HT1080 (cell line): Measurements from ENCODE around the gene TMTC1. TPM values are rescaled to one million over a fixed set of nuclear protein-coding genes. Genes with fewer than 3 reads are reported as not detected.
"Not testable (repeated sequence)": the region's sequence is repeated elsewhere in the genome, so short reads cannot be mapped to it uniquely, and the experiment has no call there.

ENCODE experiments used
- DNase-seq: peaks from one replicate; pipeline ENCODE4 v3.0.0-alpha.2; 2015; ENCODE audit warnings: low read depth
- total RNA-seq: library from RNA; depleted of rRNA; stranded (reverse); fragments of >200 nt; shearing (Covaris generic); gene quantifications from 2 replicates; pipeline ENCODE4 v1.2.3, GENCODE V29; 2014

Gene TMTC1
- total RNA-seq, 1 experiment from 2014 or later, result 0.11 TPM

GRCh38 chr12:29673346-29673745 is 110.4 kb downstream of the TMTC1 start:
- DNase-seq, result no peak

DNA sequence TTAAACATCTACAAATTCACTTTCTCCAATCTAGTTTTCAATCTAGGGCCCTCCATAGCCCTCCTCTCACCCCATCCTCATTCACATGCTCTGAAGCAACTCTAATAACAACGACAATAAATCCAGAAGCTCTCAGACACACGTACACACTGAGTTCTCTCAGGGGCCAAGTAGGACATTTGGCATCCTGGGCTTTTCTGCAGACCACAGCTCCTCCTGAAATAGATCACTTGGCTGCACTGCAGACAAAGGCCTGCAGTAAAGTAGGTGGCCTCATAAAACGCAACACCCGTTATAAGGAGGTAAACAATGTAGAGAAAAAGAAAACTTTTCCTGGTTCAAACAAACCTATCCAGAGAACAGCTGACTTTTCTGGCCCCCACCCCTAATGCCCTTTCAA is 111.2 kb downstream of the TMTC1 start:
- no peak for DNase-seq

GRCh38 chr12:29671742-29672141 is 112.0 kb downstream of the TMTC1 start:
- no peak for DNase-seq

- no peak for DNase-seq
Observed at GRCh38 chr12:29667011-29667410, 116.7 kb downstream of the TMTC1 start.

- no peak for DNase-seq
Observed at GRCh38 chr12:29665107-29665506, 118.6 kb downstream of the TMTC1 start.

GRCh38 chr12:29662734-29663323 is 120.9 kb downstream of the TMTC1 start:
- DNase-seq, result no peak

- DNase-seq, result no peak
Observed at GRCh38 chr12:29660847-29661246, 122.9 kb downstream of the TMTC1 start.

DNA sequence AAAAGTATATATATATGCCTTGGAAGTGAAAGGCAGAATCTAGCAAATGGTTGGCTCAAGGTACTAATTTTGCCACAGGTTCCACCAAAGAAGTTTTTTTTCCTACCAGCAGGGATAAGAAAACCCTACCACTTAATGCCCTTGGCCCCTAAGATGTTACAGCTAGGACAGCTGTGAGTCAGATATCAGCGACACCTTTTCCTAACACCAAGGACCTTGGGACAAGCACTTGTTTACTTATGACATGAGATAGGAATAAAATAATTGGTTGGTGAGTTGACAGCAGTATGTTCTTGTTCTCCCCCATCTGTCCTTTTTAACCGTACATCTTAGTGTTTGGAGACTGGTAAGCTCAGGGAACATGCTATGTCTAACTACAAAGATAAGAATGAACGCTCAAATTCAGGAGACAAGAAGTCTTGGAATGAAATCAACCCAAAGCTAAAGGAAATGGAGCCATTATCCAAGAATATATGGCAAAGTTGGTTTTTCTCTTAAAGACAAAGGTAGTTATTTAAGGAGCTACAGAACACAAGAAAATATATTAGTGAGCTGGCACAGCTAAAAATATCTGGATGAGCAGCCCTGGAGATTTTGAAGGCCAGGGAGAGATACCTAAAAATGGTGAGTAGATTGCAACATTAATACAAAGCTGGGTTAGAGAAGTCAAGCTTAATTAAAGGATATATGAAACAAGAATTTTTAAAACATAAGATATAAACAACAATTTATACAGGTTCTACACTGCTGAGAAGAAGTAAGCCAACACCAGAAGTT is 126.8 kb downstream of the TMTC1 start:
- no peak for DNase-seq

- no peak for DNase-seq
Observed at GRCh38 chr12:29655861-29656260, 127.9 kb downstream of the TMTC1 start.

DNA sequence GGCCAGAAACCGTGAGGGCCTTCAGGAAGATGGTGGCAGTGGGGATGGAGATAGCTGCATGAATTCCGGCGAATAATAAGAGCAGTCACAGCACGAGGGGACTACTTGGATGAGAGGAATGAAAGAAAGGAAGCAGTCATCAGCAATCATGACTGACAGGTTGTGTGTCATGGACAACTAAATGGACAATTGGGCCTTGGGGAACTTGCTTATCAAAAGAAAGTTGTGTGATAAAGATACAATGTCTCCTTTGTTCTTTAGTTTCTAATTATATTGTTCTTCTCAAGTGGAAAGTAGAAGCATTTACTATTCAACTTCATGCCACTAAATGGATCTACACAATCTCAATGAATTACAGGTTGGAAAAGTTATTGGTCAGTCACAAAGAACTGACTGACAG is 130.5 kb downstream of the TMTC1 start:
- no peak for DNase-seq

- no peak for DNase-seq
Observed at GRCh38 chr12:29650371-29650770, 133.4 kb downstream of the TMTC1 start.

DNA sequence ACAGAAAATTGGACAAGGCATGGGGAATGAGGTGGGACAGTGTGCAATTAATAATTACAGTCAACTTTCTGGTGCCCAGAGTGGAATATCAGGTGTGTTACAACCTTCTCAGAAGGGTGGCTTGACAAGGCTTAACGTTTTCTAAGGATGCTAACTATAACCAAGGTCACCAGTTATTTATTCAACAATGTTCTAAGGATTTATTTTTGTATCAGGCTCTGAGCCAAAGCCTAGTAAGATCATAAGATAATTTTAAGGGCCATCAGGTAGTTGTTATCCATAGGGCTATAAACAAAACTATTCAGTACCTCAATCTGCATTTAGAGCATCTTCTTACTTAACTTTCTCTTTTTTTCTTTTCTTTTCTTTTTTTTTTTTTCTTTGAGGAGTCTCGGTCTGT is 134.0 kb downstream of the TMTC1 start:
- DNase-seq, result no peak

DNA sequence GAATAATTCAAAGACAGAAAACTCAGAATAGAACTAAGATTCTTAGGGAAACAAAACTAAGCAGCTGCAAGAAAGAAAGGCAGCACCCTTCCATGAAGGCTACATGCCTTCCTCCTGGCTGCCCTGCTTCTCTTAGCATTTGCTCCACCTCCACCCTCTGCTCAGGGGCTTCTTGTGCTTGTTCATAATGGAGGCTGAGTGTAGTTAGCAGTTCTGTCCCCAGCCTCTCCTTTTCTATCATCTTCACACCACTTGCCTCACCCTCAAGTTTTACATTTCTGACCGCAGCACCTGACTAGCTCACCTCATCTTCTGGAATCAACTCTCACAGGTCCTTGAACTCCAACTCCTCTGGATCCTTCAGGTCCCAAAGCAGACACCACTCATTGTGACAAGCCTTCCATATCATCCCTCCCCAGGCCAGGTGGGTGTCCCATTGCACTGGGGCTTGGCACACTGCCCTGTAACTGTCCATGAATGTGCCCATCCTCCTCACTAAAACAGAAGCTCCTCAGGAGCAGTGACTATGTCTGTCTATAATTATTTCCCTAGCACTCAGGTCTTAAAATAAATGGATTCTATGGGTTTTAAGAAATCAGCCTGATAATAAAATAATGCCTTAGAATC is 139.1 kb downstream of the TMTC1 start:
- no peak for DNase-seq

GRCh38 chr12:29640589-29641345 is 143.0 kb downstream of the TMTC1 start:
- DNase-seq, result peak; percentile 75

GRCh38 chr12:29639893-29640495 is 143.7 kb downstream of the TMTC1 start:
- no peak for DNase-seq

- DNase-seq, result no peak
Observed at GRCh38 chr12:29638528-29638927, 145.2 kb downstream of the TMTC1 start.

- DNase-seq, result no peak
Observed at GRCh38 chr12:29634057-29634456, 149.7 kb downstream of the TMTC1 start.

DNA sequence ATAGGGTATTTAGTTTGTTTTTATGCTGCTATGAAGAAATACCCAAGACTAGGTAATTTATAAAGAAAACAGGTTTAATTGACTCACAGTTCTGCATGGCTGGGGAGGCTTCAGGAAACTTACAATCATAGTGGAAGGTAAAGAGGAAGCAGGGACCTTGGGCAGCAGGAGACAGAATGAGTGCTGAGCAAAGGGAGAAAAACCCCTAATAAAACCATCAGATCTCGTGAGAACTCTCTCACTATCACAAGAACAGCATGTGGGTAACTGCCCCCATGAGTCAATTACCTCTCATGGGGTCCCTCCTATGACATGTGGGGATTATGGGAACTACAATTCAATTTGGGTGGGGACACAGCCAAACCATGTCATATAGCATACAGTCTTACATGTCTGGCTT is 153.6 kb downstream of the TMTC1 start:
- DNase-seq, result not testable (repeated sequence)

DNA sequence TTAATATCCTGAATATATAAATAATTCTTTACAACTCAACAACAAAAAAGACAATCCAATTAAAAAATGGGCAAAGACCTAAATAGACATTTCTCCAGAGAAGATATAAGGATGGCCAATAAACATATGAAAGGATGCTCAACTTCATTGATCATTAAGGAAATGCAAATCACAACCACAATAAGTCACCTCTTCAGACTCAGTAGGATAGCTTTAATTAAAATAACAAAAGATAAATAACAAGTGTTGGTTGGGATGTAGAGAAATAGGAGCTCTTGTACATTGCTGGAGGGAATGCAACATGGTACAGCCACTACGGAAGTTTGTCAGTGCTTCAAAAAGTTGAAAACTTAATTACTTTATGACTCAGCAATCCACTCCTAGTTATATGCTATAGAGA is 156.5 kb downstream of the TMTC1 start:
- no peak for DNase-seq

- no peak for DNase-seq
Observed at GRCh38 chr12:29625359-29625953, 158.3 kb downstream of the TMTC1 start.

DNA sequence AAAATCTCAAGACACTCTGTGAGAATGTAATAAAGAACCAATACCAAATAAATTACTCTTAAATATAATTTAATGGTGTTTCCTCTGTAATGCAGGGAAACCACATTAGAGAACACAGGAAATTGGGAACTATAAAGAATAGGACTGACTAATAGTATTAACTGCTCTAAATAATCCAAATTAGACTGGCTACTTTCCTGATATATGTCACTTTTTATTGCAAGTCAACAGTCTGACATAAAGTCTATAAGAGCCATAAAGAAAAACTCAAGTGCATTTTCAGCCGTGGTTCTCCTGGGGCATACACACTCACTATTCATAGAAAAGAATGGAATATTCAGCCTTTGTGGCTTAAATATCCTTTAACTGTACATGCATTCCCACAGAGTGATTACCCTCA is 161.5 kb downstream of the TMTC1 start:
- no peak for DNase-seq
